ENCODE measurements around the gene IL9R.

- TF ChIP-seq, protein P1, sequence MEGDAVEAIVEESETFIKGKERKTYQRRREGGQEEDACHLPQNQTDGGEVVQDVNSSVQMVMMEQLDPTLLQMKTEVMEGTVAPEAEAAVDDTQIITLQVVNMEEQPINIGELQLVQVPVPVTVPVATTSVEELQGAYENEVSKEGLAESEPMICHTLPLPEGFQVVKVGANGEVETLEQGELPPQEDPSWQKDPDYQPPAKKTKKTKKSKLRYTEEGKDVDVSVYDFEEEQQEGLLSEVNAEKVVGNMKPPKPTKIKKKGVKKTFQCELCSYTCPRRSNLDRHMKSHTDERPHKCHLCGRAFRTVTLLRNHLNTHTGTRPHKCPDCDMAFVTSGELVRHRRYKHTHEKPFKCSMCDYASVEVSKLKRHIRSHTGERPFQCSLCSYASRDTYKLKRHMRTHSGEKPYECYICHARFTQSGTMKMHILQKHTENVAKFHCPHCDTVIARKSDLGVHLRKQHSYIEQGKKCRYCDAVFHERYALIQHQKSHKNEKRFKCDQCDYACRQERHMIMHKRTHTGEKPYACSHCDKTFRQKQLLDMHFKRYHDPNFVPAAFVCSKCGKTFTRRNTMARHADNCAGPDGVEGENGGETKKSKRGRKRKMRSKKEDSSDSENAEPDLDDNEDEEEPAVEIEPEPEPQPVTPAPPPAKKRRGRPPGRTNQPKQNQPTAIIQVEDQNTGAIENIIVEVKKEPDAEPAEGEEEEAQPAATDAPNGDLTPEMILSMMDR (IDR thresholded peaks at IDR 0.05; ENCODE audit: insufficient read depth, low read length, poor library complexity, severe bottlenecking) = no peak
- no peak for TF ChIP-seq EZH2phosphoT487 (conservative IDR thresholded peaks at IDR 0.05; ENCODE audit: low read length)
These were observed 2.1 kb upstream of the IL9R start for GRCh38 chrX:155995321-155995875.
